A673 (cell line): ENCODE measurements around the gene GALNT18.

Source experiments
- CTCF ChIP-seq: fragments of 300-800, 200-600 bp; sonication (generic); conservative IDR thresholded peaks from 2 replicates; pipeline ENCODE4 v1.5.1; 2017; ENCODE audit warnings: low read depth, mild to moderate bottlenecking, antibody characterized with exemption, low read length, moderate library complexity, mixed read lengths
- EZH2 ChIP-seq: fragments of 200-600 bp; sonication (generic); IDR thresholded peaks from 2 replicates; pipeline ENCODE4 v1.6.1; 2017; ENCODE audit warnings: borderline replicate concordance, low read depth, mild to moderate bottlenecking, mixed read lengths, antibody characterized with exemption, low read length; ENCODE audit not compliant: poor library complexity, severe bottlenecking

- TF ChIP-seq CTCF (no peak), EZH2 (no peak)
Measured at GRCh38 chr11:11449327-11449726, 172.5 kb downstream of the GALNT18 start.
